ENCODE results near the gene MTHFR.
A peak's percentile ranks its signal among the peaks of the same experiment; 100 is the strongest.

The MTHFR gene

GRCh38 chr1:11782127-11782708, 23.5 kb downstream of the MTHFR start:
- no peak for DNase-seq (ENCODE audit: low read depth in 2 of 2)

GRCh38 chr1:11781297-11781696, 24.5 kb downstream of the MTHFR start:
- DNase-seq (ENCODE audit: low read depth in 2 of 2), result no peak

DNA sequence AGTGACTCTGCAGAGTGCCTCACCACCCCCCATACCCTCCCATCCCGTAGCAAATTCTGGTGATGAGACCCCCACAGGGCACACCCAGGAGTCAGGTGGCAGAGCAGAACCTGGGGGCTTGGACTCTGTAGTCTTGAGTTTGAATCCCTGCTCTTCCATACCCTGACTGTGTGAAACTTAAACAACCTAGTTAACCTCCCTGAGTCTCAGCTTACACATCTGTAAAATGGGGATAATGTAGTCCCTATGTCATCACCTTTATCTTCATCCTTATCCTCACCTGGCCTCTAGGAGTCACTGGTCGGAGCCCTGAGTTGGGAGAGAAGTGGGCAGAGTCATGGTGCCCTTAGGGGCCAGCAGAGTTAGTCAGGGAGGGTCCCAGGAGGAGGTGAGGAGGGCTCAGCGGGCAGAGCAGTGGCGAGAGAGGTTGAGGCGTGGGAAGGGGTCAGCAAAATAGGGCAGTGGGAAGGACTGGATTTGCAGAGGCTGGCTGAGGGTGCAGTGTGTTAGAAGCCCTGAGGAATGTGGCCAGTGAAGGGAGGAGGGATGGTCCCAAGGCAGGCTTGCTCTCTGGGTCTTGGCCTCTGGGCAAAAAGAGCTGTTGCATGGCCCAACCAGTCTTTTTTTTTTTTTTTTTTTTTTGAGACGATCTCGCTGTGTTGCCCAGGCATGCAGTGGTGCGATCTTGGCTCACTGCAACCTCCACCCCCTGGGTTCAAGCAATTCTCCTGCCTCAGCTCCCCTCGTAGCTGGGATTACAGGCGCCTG, 25.2 kb downstream of the MTHFR start:
- DNase-seq (ENCODE audit: low read depth in 2 of 2), result no peak

DNA sequence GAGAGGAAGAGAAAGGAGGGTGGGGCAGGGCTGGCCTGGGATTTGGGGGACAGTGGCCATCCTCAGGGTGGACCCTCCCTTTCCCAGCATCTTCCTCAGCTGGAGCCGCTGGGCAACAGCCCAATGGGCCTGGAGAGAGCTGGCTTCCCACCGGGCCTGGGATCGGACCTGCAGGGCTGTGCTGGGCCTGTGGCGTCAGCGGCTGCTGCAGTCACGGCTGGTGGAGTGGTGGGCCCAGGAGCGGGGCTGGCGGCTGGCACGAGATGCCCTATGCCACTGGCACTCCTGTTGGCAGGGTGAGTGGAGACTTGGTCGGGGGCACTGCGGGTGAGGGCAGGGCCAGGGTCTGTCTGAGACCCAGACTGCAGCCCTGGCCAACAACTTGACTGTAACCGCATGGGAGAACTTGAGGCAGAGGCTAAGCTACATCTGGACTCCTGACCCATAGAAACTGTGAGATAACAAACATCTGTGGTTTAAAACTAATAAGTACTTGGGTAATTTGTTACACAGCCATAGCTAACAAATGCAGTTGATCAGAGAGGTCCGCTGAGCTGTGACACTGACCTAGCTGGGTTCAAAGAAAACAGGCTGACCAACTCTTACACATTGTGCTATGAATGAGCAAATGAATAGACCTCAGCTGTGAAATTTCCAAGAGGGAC, 25.9 kb downstream of the MTHFR start:
- no peak for DNase-seq (ENCODE audit: low read depth in 2 of 2)

DNA sequence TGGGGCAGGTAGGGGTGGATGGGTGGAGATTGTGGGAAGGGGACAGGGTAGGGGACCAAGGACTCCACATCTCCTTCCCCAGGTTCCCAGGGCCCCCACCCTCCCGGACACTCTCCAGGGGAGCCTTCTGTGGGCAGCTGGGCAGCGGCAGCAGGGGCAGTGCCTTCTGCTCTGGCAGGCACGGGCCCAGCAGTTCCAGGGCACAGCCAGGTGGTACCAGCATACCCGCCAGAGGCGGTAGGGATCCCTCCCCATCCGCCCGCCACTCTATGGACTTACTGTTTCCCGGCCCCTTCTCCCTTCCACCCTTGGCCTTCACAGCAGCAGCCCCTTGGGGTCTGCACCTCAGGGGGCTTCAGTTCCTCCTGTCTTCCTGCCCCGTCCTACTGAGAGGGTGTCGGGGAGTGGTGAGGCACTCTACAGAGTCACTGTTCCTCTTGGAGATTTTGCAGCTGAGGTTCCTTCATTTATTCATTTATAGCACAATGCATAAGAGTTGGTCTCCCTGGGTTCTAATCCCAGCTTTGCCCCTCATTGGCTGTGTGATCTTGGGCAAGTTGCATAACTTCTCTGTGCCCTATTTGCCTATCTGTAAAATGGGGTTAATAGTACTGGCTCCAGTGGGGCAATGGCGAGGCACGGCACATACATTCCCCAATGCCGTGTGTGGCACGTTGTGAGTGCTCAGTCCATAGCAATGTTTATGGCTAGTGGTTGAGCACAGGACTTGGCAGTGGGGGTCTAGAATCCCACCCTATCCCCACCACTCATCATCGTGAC, 26.7 kb downstream of the MTHFR start:
- DNase-seq (ENCODE audit: low read depth in 2 of 2), result no peak

GRCh38 chr1:11778336-11778735, 27.4 kb downstream of the MTHFR start:
- DNase-seq (ENCODE audit: low read depth in 2 of 2), result no peak

DNA sequence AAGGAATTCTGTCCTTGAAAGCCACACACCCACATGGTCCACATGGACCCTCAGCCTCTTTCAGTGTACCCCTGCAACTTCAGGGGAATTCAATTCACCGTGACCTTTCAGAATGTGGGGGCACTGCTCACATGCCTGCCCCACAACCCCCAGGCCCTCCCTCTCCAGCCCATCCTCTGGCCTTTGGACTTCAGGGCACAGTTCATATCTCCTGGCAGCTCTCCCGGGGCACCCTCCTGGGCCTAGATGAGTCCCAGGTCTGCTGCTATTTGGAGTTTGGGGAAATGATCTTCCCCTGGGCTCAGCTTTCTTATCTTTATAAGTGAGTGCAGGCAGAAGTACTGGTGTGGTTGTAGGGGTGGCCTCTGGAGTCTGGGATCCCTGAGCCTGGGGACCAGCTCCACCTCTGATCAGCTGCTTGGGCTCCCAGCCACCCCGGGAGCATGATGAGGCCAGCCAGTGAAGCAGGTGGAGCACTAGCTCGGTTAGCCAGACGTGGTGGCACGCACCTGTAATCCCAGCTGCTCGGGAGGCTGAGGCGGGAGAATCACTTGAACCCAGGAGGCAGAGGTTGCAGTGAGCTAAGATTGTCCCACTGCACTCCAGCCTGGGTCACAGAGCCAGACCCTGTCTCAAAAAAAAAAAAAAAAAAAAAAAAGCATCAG, 28.0 kb downstream of the MTHFR start:
- no peak for DNase-seq (ENCODE audit: low read depth in 2 of 2)

- DNase-seq (ENCODE audit: low read depth in 2 of 2), result no peak
Observed at GRCh38 chr1:11774753-11775152, 31.0 kb downstream of the MTHFR start.

DNA sequence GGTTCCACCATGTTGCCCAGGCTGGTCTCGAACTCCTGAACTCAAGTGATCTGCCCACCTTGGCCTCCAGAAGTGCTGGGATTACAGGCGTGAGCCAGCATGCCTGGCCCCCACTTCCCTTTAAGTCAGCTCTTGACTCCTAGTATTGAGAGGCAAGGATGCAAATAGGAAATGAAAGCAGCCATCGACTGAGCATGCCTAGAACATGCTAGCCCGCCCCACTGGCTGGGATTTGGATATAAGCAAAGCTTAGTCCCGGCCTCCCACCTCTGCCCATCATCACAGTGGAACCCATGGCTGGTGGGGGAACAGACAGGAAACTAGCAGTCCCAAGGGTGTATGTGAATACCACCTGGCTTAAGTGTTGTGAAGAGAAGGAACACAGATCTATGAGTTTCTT, 33.3 kb downstream of the MTHFR start:
- no peak for DNase-seq (ENCODE audit: low read depth in 2 of 2)

DNA sequence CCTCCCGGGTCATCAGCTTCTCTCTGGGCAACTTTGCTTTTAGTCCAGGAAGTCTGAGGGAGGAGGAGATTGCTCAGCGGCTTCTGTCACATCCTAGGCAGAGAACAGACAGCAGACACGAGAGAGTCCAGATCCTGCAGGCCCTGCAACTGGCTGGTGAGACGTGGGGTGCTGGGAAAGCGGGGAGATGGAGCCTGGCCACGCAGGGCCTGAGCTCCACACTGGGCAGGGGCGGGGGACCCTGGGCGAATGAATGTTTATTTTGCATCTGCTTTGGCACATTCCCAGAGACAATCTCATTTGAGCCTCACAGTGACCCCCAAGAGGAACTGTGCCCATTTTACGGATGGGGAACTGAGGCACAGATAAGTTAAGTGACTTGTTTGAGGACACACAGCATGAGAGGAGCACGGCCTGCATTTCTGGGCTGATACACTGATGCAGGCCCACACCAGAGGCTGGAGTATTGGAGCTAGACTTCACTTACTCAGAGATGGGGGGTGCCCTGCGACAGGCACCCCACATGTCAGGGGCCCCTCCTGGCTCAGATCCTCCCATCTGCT, 34.2 kb downstream of the MTHFR start:
- DNase-seq (ENCODE audit: low read depth in 2 of 2), result no peak

DNA sequence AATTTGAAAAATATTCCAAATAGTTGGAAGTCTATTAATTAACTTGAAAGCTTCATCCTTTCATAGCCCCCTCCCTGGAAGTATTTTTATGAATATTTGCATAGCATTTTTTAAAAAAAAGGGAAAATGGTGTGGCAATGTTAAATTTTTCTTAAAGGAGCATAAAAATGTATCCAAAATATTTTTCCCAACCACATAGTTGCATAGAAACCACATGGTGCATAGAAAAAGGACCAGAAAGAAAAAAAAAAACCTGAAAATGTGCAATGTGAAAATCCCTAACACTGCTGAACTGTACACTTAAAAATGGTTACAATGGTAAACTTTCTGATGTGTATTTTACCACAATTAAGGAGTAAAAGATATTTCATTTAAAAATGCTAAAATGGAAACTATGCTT, 35.8 kb downstream of the MTHFR start:
- DNase-seq (ENCODE audit: low read depth in 2 of 2), result no peak

GRCh38 chr1:11769274-11769673, 36.5 kb downstream of the MTHFR start:
- DNase-seq (ENCODE audit: low read depth in 2 of 2), result no peak

DNA sequence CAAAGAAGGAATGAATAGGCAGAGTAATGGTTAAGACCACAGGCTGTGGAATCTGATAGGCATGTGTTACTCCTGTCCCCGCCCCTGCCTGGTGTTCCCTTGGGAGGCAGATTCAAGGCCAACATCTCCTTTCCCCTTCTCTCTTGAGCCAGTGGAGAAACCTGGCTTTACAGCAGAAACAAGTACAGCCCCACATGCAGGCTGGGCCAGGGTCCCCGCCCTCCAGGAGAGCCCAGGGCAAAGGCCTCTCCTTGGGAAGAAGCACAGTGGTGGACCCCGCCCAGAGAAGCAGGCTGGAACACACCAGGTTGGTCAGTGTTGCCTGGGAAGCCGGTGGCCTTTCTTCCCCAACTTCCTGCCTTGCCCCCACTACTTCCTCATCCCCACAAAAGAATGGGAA, 36.9 kb downstream of the MTHFR start:
- no peak for DNase-seq (ENCODE audit: low read depth in 2 of 2)

- no peak for DNase-seq (ENCODE audit: low read depth in 2 of 2)
Observed at GRCh38 chr1:11767922-11768704, 37.7 kb downstream of the MTHFR start.

GRCh38 chr1:11766429-11766776, 39.4 kb downstream of the MTHFR start:
- DNase-seq (ENCODE audit: low read depth in 2 of 2), result no peak

DNA sequence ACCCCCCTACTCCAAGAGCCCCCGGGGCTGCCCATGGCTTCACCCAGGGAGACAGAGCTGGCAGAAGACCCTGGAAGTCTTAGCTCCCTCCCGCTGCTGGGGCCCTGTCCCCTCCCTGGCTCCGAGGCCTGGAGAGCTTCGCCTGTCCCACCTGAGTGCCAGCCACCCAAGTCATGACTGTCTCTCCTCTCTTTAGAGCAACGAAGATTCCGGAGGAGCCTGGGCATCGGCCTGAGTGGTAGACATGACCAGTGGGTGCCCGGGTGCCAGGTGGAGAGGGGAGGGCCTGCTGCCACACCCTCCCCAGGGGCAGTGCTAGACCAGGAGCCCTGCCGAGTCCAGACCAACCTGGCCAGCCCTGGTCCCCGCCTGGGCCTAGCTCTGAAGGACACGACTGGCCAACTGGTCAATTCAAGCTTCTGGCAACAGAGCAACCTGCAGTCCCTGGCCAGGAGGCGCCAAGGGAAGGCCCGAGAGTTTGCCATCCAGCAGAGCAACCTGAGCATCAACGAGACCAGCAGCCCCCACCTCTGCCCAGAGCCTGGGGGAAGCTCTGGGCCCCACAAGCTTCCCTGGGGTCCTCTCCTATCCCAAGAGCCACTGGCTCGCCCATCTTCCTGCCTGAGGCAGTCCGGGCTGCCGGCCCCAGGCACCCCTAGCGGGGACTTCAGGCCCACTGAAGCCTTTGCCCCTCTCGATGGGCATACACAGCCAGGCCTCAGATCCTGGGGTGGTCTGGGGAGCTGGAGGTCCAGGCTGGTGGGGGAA, 39.9 kb downstream of the MTHFR start:
- DNase-seq (ENCODE audit: low read depth in 2 of 2), result no peak

DNA sequence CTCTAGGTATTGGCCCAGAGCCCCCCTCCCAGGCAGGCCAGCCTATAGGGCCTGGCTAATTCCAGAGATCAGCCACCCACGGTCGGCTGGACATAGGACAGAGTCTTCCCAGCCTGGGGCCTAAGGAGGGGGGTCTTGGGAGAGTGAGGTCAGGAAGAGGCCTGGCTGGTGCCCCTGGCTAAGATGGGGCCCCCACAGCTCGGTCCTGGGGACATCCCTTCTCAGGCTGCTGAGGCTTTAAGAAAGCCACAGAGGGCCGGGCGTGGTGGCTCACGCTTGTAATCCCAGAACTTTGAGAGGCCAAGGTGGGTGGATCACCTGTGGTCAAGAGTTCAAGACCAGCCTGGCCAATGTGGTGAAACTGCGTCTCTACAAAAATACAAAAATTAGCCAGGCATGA, 41.2 kb downstream of the MTHFR start:
- no peak for DNase-seq (ENCODE audit: low read depth in 2 of 2)

DNA sequence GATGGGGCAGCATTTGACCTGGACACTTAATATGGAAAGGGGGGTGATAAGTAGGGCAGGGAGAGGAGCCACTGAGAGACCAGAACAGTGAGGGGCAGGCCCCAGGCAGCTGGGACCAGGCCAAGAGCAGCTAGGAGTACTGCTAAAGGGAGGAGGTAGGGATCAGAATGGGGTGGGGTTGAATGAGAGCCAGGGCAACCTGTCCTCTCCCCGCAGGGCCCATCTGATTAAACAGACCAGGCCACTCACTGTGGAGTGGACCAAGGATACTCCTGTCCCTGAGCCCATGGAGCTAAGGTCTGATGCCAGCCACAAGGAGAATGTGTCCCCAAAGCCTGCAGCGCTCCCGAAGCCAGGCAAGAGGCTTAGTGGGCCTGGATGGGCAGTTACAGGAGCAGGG, 41.6 kb downstream of the MTHFR start:
- DNase-seq (ENCODE audit: low read depth in 2 of 2), result no peak

- DNase-seq (ENCODE audit: low read depth in 2 of 2), result peak in 1 of 2 experiments; percentile 11
Observed at GRCh38 chr1:11761988-11762406, 43.8 kb downstream of the MTHFR start, which contains the start of gene C1orf167. Gene C1orf167 (plus strand): TSS chr1:11762193. CDS start chr1:11764401, 2,208 bp downstream.

- no peak for DNase-seq (ENCODE audit: low read depth in 2 of 2)
Observed at GRCh38 chr1:11761285-11761684, 44.5 kb downstream of the MTHFR start.

Data from stimulated activated CD4-positive, alpha-beta T cell treated with anti-CD3 and anti-CD28 coated beads, Interleukin-12 subunit alpha, Interleukin-12 subunit beta, amount 100 ng/mL, for 24 hours (primary cell).